ENCODE data around the gene RABL6.
A peak's percentile ranks its signal among the peaks of the same experiment; 100 is the strongest.
"Not testable (repeated sequence)": the region's sequence is repeated elsewhere in the genome, so short reads cannot be mapped to it uniquely, and the experiment has no call there.

RABL6 gene

GRCh38 chr9:136762915-136763648 lies 44.7 kb upstream of the RABL6 start:
- TF ChIP-seq Cebpa-rat (IDR thresholded peaks at IDR 0.05) = no peak
- Histone ChIP-seq H3K4me3 (peak overlapping the region; percentile 41; the same call in 1 of the 2 replicates), H3K36me3 (no peaks in the 10 kb centered on the region), H3K27ac (peak overlapping the region; percentile 68; the same call in 1 of the 2 replicates), H4K20me1 (no peaks in the 10 kb centered on the region), H3K9me3 (no peaks in the 10 kb centered on the region), H3K4me2 (peak overlapping the region; percentile 82), H3K4me1 (peaks cover 96% of the 10 kb centered on the region), H3K27me3 (no peaks in the 10 kb centered on the region), H3K9ac (no peak overlapping the region)

- Histone ChIP-seq H3K4me1 (peaks cover 95% of the 10 kb centered on the region), H3K9ac (no peak overlapping the region), H3K4me2 (peak overlapping the region; percentile 82), H3K27ac (peak overlapping the region; percentile 68; the same call in 1 of the 2 replicates), H3K4me3 (peak overlapping the region; percentile 33; the same call in 1 of the 2 replicates), H3K9me3 (no peaks in the 10 kb centered on the region), H3K27me3 (no peaks in the 10 kb centered on the region), H3K36me3 (no peaks in the 10 kb centered on the region), H4K20me1 (no peaks in the 10 kb centered on the region)
- TF ChIP-seq Cebpa-rat (IDR thresholded peaks at IDR 0.05) = no peak
Measured at GRCh38 chr9:136763649-136764035, 44.1 kb upstream of the RABL6 start.

GRCh38 chr9:136764301-136764891 lies 43.4 kb upstream of the RABL6 start, which contains the start of gene LCN15:
Gene LCN15 (minus strand): TSS chr9:136764518. CDS start chr9:136764488, 30 bp downstream.
- TF ChIP-seq Cebpa-rat (IDR thresholded peaks at IDR 0.05) = no peak
- H3K9ac ChIP-seq = 0 out of 2 replicates have a peak within 1 kb of the TSS, but pooled peaks have one; percentile 15
- no peaks in the 10 kb centered on the region for H4K20me1 ChIP-seq
- no peaks in the 10 kb centered on the region for H3K36me3 ChIP-seq
- peak within 1 kb of the TSS; percentile 33; the same call in 1 of the 2 replicates for H3K4me3 ChIP-seq
- no peaks in the 10 kb centered on the region for H3K9me3 ChIP-seq
- H3K27ac ChIP-seq = peak within 1 kb of the TSS; percentile 68
- H3K4me2 ChIP-seq = peak within 1 kb of the TSS; percentile 82
- H3K4me1 ChIP-seq = peaks cover 90% of the 10 kb centered on the region
- H3K27me3 ChIP-seq = no peaks in the 10 kb centered on the region

- Histone ChIP-seq H3K4me3 (no peak overlapping the region), H3K27me3 (no peaks in the 10 kb centered on the region), H3K27ac (peak overlapping the region; percentile 68), H3K9me3 (no peaks in the 10 kb centered on the region), H3K9ac (no peak overlapping the region), H3K36me3 (no peaks in the 10 kb centered on the region), H4K20me1 (no peaks in the 10 kb centered on the region), H3K4me1 (peaks cover 88% of the 10 kb centered on the region), H3K4me2 (peak overlapping the region; percentile 82)
- TF ChIP-seq Cebpa-rat (IDR thresholded peaks at IDR 0.05) = no peak
Measured at GRCh38 chr9:136765041-136765440, 42.7 kb upstream of the RABL6 start.

- peak overlapping the region; percentile 82 for H3K4me2 ChIP-seq
Measured at GRCh38 chr9:136765745-136766409, 41.9 kb upstream of the RABL6 start.

GRCh38 chr9:136766410-136767120 lies 41.2 kb upstream of the RABL6 start:
- H3K4me3 ChIP-seq, H3K36me3 ChIP-seq, H3K27me3 ChIP-seq, H4K20me1 ChIP-seq, H3K9me3 ChIP-seq, H3K9ac ChIP-seq: not testable (repeated sequence)
- peak overlapping the region; percentile 82 for H3K4me2 ChIP-seq
- H3K4me1 ChIP-seq = peaks cover 73% of the 10 kb centered on the region
- peak overlapping the region; percentile 68 for H3K27ac ChIP-seq

More at GRCh38 chr9:136765745-136766409, 41.9 kb upstream of the RABL6 start:
- Histone ChIP-seq H3K27ac (peak overlapping the region; percentile 68), H3K4me1 (peaks cover 80% of the 10 kb centered on the region)
- H3K9ac ChIP-seq, H4K20me1 ChIP-seq, H3K36me3 ChIP-seq, H3K27me3 ChIP-seq, H3K4me3 ChIP-seq, H3K9me3 ChIP-seq: not testable (repeated sequence)

GRCh38 chr9:136769710-136770191 lies 38.0 kb upstream of the RABL6 start:
- H3K9me3 ChIP-seq = peaks cover 10% of the 10 kb centered on the region; the same call in 1 of the 2 replicates
- TF ChIP-seq Cebpa-rat (IDR thresholded peaks at IDR 0.05) = no peak
- no peaks in the 10 kb centered on the region for H3K27me3 ChIP-seq
- no peak overlapping the region for H3K9ac ChIP-seq
- H3K27ac ChIP-seq = no peak overlapping the region
- no peaks in the 10 kb centered on the region for H3K36me3 ChIP-seq
- H3K4me2 ChIP-seq = peak overlapping the region; percentile 39; the same call in 1 of the 2 replicates
- peaks cover 56% of the 10 kb centered on the region for H3K4me1 ChIP-seq
- H4K20me1 ChIP-seq = no peaks in the 10 kb centered on the region
- no peak overlapping the region for H3K4me3 ChIP-seq

GRCh38 chr9:136771907-136772415 lies 35.8 kb upstream of the RABL6 start:
- Histone ChIP-seq H3K27ac (no peak overlapping the region), H3K4me1 (peaks cover 45% of the 10 kb centered on the region), H3K4me2 (no peak overlapping the region), H3K27me3 (no peaks in the 10 kb centered on the region), H4K20me1 (no peaks in the 10 kb centered on the region), H3K36me3 (no peaks in the 10 kb centered on the region), H3K4me3 (no peak overlapping the region), H3K9me3 (peaks cover 10% of the 10 kb centered on the region; the same call in 1 of the 2 replicates), H3K9ac (no peak overlapping the region)
- no peak for TF ChIP-seq Cebpa-rat (IDR thresholded peaks at IDR 0.05)

- Histone ChIP-seq H3K4me3 (no peak overlapping the region), H3K9ac (no peak overlapping the region), H3K36me3 (no peaks in the 10 kb centered on the region), H3K27me3 (no peaks in the 10 kb centered on the region), H3K4me2 (peak overlapping the region; percentile 32), H3K4me1 (peaks cover 41% of the 10 kb centered on the region), H4K20me1 (no peaks in the 10 kb centered on the region), H3K27ac (peak overlapping the region; percentile 12), H3K9me3 (peaks cover 10% of the 10 kb centered on the region; the same call in 1 of the 2 replicates)
- no peak for TF ChIP-seq Cebpa-rat (IDR thresholded peaks at IDR 0.05)
Measured at GRCh38 chr9:136773386-136774044, 34.2 kb upstream of the RABL6 start.
